Raji (cell line): Measurements from ENCODE around the gene PCBP2.

Experiments
- POLR2A ChIP-seq: IDR thresholded peaks from 2 replicates; pipeline ENCODE4 v1.6.1; 2011; ENCODE audit warnings: low read depth, low read length, control low read depth; ENCODE audit not compliant: insufficient read depth

PCBP2 gene

DNA sequence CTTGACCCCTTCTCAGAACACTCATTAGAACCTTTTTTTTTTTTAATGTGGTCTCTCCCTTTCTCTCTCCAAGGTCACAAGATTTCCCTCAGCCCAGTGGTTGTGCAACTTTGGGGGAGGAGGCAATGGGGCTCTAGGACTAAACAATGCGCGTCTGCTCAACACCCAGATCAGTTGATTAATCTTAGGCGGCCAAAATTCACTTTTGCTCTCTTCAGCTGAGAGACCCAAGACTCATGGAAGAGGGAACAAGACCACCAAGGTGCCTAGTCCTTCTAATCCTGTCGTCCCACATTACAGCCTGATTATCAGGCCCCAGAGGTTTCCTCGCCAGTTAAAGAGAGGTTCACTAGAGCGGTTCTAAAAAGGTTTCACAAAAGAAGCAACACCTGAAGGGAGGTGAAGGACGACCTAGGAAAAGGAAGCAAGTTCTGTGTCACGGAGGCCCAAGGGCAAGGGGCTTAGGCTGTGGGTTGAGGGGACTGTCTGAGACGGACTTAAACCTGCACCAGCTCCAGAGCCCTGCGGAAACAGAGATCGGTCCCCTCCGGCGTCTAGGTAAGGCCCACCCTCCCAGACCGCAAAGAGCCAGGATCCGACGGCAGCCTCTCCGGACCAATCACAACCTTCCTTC, 48.4 kb downstream of the PCBP2 start:
- peak; percentile 88 for TF ChIP-seq POLR2A

DNA sequence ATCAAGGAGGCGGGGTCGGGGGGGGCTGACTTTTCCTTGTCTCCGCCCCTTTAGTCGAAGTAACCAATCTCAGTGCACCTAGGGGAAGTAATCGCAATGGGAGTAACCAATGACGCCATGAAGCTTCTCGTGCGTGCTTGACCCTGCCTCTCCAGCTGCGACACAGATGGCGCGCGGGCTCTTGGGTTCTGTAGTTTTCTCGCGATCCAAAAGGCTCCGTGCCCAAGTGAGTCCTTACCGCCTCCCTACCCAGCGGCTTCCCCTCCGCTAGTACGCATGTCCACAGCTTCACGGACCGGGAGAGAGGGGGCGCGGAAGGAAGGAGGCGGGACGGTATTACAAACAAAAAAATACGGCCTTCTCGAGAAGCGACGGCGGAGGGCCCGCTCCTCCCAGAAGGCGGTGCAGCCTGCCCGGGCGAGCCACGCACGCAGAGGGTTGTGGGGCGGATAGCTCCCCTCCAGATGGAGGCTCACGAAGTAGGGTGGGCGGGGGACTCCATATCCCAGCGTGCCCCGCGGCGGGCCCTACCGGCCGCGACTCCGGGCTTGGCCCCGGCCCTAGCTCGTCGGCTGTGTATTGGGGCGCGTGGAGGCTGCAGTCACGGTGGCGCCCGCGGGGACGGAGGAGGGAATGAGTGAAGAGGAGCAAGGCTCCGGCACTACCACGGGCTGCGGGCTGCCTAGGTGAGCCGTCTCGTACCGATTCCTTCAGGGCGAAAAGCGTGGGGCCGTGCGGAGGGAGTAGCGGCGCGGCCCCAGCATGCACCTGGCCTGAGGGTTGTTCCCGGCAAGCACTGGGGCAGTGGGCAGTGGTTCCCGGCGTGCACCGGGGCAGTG, 49.1 kb downstream of the PCBP2 start, which contains the start of gene TARBP2:
Gene TARBP2 (plus strand): TSS at position 508 of the 839 bp plus-strand sequence. CDS start 126 bp downstream, at position 634.
- TF ChIP-seq POLR2A = peak; percentile 92

DNA sequence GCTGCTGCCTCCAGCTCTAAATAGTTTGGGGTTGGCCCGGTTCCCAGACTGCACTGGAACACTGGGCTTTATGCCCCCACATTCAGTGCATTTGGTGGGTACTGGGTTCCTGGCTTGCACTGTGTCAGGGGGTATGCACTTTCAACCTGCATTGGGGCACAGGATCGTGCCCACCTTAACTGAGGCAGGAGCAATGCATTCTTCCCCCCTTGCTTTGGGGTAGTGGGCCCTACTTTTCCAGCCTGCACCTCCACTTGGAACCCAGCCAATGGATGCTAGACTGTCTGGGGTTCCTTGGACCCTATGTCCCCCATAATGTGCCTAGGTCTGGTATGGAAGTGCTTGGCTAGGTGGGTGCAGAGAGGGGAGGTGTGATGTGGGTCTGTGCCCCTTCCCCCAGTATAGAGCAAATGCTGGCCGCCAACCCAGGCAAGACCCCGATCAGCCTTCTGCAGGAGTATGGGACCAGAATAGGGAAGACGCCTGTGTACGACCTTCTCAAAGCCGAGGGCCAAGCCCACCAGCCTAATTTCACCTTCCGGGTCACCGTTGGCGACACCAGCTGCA, 49.8 kb downstream of the PCBP2 start:
- peak; percentile 30; the same call in 1 of the 2 replicates for TF ChIP-seq POLR2A

DNA sequence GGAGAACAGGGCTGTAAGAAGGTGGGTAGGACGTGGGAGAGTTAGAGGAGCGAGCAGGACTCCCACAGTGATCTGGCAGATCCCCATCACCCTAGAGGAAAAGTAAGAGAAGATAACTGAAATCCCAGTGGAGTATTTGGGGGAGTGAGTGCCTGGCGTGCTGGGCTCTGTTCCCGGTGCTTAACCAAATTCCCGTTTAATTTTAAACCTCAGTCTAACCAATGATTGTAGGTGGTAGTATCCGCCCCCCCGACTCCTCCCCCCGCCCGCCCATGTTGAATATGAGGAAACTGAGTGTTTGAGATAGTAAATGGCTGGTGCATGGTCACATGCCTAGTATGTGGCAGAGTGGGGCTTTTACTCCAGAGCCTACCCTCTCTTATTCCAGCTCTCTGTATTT, 50.4 kb downstream of the PCBP2 start:
- TF ChIP-seq POLR2A = no peak

DNA sequence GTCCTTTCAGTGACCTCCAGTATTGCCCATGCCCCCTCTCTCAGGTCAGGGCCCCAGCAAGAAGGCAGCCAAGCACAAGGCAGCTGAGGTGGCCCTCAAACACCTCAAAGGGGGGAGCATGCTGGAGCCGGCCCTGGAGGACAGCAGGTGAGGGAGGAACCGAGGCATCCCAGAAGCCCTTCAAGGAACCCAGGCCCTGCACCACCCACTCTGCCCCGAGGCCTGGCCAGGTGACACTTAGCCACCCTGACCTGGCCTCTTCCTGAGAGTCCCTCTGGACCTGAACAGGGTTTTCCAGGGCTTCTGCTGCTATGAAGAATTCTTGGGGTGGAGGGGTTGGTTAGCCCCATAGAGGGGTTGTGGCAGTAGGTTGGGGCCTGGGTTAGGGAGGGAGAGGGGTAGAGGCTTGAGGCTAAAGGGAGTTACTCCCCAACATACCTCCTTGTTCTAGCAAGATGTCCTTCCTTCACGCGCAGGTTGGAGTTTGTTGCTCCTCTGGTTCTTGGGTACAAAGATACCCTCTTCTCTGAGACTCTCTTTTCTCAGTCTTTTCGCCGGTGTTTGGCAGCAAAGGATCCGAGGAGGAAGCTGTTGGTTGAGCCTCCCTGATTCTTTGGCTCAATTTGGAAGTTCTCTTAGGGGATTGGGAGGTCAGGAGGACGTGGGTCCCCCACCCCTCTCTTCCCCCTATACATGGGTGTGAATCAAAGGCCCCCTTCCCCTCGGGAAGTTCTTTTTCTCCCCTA, 51.3 kb downstream of the PCBP2 start:
- no peak for TF ChIP-seq POLR2A

DNA sequence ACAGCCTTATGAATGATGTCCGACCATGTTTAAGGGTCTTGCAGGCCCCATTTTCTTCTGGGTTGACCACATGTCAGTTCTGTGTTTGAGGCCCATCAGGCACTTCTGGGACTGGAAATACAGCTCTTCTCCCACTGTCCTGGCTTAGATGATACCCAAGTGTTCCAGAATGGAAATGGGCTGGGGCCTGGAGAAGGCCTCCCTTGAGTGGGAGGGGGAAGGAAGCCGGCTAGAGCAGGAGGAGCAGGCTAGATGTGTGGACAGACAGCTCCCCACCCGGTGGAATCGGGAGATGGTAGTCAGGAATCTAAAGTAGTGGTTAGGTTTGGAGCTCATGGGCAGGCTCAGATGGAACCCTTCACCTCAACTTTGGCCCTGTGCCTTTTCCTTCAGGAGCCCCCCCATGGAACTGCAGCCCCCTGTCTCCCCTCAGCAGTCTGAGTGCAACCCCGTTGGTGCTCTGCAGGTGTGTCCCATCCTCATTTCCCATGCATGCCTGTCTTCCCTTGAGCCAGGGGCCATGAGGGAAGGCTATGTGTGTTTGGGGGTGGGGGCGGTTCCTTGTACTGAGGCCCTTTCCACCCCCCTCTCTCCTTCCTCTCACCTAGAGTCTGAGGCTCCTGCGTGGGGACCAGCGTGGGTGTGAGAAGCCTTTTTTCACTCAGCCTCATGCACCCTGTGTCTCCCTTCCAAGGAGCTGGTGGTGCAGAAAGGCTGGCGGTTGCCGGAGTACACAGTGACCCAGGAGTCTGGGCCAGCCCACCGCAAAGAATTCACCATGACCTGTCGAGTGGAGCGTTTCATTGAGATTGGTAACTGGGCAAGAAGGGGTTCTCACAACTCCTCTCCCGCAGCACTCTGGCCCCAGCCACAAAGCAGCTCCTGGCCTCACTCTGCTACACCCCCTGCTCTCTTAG, 52.4 kb downstream of the PCBP2 start:
- TF ChIP-seq POLR2A = no peak

DNA sequence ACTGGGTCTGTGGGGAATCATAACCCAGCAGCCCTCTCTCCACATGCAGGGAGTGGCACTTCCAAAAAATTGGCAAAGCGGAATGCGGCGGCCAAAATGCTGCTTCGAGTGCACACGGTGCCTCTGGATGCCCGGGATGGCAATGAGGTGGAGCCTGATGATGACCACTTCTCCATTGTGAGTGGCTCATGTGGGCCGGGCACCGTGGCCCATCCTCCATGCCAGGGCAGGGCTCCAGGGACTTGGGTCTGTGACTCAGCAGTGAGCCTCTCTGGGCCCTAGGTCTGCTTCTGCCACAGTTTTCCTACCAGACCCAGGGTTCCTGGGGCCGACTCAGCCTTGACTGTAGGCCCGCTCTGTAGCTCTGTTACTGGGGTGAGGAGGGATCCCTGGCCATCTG, 53.2 kb downstream of the PCBP2 start:
- no peak for TF ChIP-seq POLR2A

DNA sequence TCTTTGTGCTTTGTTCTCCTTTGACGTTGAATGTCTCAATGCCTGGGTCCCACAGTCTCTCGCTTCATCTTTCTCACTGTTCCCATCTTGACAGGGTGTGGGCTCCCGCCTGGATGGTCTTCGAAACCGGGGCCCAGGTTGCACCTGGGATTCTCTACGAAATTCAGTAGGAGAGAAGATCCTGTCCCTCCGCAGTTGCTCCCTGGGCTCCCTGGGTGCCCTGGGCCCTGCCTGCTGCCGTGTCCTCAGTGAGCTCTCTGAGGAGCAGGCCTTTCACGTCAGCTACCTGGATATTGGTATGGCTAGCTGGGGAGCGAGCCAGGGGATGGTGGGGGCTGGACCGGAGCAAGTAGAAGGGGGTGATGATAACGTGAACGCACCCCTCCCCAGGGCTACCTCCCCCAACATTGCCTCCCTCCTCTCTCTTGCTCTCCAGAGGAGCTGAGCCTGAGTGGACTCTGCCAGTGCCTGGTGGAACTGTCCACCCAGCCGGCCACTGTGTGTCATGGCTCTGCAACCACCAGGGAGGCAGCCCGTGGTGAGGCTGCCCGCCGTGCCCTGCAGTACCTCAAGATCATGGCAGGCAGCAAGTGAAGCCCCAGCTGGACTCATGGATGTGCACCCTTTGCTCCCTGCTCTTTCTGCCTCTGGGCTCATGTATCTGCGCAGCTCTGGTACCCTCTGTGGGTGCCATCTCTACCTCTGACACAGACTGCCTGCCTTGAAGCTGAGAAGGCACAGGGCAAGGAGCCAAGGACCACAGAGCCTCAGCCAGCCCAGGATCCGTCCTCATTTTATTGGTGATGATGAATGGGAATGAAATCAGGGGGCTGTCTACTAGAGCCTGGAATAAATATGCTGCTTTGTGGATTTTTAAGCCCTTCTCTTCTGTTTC, 53.9 kb downstream of the PCBP2 start:
- TF ChIP-seq POLR2A = no peak

DNA sequence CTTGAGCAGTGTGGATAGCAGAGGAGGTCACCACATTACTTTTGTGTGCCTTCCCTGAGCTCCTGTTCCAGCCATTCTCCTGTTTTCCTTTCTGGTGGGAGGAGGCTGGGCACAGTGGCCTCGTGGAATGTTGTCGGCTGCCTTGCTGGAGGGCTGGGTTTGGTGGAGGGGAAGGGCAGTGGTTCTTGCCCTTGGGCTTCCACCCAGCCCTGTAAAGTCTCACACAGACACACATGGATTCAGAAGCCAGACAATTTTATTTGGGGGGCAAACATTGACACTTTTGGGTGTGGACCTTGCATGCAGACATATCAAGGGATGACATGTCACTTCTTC, 54.5 kb downstream of the PCBP2 start:
- TF ChIP-seq POLR2A = no peak

DNA sequence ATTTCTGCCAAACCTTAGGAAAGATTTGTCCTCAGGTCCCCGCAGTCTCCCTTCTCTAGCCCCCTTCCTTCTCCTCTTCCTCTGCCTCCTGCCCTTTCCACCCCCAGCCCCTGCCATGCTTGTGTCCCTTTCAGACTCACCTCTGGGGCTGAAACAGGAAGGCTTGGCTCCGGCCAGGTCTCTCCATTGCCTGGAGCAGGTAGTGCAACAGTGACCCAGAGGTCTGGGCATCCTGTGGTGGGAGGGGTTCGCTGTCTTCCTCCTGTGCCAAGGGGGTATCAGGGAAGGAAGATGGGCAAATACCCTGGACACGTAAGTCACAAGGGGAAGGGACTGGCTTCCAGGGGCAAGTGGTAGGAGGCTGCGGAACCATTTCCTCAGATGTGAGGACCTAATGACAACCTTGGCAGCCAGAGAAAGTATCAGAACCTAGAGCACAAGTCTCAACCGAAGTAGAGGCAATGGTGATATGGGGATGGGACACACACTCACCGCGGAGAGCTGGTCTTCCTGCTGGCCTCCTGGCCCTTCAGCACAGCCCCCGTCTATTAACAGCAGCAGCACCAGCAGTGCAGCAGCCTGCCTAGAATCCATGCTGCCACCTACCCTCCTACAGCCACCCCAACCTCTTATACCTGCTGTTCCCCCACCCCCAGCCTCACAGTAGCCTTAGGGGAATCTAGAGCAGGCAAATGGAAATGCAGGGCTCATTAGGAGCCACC, 55.1 kb downstream of the PCBP2 start, which contains the start of gene NPFF:
Gene NPFF (minus strand): TSS at position 604 of the 722 bp plus-strand sequence. CDS start 10 bp downstream, at position 594.
- TF ChIP-seq POLR2A = no peak

DNA sequence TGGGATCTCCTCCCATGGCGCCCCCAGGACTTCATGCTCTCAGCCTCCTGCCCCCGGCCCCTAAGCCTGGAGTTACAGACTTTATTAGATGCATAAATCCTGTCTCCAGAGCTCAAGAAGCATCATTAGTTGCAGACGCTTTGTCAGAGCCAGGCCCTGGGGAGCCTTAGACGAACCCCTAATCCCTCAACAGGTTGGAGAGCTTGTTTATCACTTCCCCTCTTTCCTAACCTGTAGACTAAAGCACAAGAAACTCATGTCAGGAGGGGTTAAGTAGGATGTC, 55.6 kb downstream of the PCBP2 start:
- no peak for TF ChIP-seq POLR2A

DNA sequence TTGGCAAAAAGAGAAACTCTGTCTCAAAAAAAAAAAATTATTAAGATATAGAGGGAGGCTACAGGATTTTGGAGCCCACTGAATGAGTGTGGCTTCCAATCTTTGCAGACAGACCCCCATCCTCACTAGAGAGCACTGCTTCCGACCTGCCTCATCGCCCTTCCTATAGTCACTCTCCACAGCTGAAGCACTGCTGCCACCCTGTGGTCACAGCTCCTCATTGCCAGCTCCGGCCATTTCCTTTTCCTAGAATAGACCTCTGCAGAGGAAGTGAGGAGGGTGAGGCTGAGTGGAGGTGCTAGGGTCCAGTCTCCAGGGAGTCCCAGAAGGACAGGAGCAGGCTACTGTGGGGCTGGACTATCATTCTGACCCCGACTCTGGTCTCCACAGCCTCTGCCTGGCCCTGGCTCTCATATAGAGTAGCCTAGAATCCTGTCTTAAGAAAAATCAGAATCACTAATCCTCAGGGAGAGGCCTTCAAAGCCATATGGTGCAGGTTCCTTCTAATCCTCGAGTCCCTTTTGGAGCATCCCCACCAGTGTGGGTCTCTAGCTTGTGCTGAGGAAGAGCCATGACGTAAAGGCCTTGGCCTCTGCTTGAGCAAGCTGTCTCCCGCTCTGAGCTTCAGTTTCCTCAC, 56.8 kb downstream of the PCBP2 start:
- TF ChIP-seq POLR2A = peak; percentile 36; the same call in 1 of the 2 replicates

DNA sequence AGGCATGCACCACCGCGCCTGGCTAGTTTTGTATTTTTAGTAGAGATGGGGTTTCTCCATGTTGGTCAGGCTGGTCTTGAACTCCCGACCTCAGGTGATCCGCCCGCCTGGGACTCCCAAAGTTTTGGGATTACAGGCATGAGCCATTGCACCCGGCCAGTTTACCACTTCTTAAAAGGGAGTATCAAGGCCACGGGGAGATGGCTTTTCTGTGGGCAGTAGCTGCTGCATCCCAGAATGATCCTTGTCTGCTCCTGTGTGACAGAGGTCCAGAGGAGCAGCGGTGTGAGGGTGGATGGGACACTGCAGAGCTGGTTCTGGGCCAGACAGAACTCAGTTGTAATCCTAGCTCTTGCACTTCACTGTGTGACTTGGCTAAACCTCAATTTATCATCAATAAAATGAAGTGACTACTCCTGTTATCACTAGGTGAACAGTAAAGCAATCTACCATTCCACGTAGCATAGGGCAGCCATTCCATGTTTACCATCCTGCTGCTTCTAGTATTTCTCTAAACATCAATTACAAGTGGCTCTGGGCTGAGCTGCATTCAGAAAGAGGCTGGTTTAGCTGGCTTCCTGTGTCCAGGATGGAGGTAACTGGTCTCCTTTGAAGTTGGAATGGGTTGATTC, 58.4 kb downstream of the PCBP2 start:
- no peak for TF ChIP-seq POLR2A
